KG1 (cell line): ENCODE results near the gene BEND5.

Experiments used
- DNase-seq: peaks from one replicate; lab custom pipeline; 2025; lab: John Stamatoyannopoulos, UW

Gene BEND5, protein sequence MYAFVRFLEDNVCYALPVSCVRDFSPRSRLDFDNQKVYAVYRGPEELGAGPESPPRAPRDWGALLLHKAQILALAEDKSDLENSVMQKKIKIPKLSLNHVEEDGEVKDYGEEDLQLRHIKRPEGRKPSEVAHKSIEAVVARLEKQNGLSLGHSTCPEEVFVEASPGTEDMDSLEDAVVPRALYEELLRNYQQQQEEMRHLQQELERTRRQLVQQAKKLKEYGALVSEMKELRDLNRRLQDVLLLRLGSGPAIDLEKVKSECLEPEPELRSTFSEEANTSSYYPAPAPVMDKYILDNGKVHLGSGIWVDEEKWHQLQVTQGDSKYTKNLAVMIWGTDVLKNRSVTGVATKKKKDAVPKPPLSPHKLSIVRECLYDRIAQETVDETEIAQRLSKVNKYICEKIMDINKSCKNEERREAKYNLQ

DNA sequence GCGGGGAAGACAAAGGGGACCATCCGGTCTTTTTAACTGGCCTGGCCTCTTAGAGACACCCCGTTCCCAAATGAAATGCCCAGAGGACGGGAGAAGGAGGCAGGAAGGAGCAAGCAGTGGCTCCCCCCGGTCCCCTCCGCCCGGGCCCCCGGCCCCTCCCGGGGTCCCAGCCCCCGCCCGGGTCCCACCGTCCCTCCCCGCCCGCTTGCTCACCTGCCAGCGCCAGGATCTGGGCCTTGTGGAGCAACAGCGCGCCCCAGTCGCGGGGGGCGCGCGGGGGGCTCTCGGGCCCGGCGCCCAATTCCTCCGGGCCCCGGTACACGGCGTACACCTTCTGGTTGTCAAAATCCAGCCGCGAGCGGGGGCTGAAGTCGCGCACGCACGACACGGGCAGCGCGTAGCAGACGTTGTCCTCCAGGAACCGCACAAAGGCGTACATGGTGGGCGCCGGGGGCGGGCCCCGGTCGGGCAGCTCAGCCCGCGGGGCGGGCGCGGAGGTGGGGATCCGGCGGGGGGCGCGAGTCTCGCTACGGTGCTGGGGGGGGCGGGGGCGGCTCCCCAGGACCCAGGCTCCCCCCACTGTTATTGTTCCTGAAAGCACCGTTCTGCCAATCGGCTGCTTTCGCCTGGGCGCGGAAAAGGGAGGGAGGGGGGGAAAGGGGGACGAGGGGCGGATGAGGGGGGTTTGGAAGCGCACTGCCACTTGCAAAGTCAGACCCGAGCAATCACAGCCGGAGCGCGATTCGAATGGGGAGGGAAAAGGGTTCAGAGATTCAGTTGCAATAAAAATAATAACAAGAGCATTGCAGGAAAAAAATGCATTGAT, at the start of gene BEND5:
Gene BEND5, minus strand, starts transcription at position 499 of the 826 bp plus-strand sequence. Its CDS starts 60 bp downstream, at position 439.
- DNase-seq = no peak

DNA sequence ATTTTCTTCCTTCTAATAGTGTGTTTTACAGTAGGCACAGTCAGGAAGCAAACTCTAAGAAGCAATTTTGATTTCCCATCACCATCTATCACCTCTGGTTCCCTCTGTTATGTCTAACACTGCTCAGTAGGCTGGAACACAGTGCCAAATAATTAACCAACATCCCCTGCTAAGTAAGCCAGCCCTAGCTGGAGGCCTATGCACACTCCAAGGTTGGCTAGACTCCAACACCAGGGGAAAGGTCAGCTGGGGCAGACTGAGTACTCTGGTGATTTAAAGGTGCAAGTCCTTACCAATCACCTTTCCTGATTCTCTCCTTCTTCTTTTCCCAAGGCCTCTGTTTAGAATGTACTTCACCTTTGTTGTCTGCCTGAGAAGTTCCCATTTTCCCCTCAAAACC, 46.5 kb upstream of the BEND5 start:
- no peak for DNase-seq

DNA sequence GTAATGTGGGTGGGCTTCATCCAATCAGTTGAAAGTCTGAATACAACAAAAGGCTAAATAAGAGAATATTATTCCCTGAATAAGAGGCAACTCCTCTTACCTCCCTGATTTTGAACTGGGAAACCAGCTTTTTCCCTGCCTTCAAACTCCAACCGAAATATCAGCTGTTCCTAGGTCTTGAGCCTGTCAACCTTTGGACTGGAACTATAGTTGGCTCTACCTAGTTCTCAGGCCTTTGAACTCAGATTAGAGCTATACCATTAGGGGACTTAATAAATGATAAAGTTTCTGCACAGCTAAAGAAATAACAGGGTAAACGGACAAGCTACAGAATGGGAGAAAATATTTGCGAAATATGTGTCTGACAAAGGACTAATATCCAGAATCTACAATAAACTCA, 43.8 kb upstream of the BEND5 start:
- DNase-seq = no peak

DNA sequence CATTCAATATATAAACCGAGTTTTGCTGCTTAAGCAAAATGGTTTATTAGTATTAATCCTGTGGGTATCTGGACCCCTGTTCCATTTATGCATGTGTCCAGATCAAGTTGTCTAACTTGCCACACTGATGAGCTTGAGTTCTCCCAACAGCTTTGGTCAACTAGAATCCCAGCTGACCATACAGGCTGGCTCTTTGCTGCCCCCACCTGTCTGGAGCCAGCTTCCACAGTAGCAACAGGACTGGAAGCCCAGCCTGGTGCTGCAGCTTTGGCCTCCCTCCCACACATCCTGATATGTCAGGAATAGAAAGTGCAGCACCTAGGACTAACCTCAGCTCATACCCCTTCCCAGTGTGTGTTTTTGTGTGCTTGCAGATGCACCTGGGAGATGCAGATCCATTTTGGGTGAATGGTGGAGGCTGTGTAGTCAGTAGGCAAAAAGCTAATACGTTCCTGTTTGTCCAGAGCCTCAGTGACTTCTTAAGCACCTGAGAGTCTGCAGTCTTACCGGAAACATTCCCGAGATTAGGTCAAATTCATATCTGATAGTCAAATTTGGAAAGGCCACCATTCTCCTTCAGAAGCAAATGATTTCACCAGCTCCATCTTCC, 40.9 kb upstream of the BEND5 start:
- peak; percentile 2 for DNase-seq

DNA sequence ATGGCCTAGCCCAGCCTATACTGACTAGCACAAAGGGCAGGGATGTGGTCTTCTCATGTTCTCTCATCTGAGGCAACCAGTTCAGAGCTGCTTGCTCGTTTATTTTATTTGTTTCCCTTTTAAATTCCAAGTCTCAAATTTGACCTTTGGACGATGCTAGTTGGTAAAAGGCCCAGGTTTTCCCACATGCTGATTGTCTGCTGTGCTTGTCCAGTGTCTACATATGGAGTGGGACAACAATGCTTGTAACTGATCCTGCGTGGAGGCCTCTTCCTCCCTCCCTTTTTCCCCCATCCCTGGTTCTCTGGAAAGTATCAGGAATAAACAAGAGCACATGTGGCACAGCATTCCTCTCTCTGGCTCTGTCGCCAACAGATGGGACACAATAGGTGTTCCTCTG, 34.0 kb upstream of the BEND5 start:
- DNase-seq = no peak

DNA sequence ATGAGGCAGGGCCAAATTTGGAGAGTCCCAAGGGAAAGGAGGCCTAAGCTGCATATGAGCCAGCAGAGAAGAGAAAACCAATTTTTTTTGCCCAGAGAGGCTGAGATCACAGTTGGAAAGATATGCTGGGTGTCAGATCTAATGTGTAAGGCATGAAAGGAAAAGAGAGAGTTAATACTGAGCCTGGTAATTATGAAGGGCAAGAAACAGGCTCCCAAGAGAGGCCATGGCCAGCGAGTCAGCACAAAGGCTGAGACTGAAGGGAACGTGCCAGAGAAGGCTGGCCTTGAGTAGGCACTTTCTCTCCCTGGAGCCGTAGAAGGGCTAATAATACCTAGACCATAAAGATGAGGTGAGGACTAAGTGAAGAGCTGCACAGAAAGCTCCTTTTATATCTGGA, 31.8 kb upstream of the BEND5 start:
- DNase-seq = no peak

DNA sequence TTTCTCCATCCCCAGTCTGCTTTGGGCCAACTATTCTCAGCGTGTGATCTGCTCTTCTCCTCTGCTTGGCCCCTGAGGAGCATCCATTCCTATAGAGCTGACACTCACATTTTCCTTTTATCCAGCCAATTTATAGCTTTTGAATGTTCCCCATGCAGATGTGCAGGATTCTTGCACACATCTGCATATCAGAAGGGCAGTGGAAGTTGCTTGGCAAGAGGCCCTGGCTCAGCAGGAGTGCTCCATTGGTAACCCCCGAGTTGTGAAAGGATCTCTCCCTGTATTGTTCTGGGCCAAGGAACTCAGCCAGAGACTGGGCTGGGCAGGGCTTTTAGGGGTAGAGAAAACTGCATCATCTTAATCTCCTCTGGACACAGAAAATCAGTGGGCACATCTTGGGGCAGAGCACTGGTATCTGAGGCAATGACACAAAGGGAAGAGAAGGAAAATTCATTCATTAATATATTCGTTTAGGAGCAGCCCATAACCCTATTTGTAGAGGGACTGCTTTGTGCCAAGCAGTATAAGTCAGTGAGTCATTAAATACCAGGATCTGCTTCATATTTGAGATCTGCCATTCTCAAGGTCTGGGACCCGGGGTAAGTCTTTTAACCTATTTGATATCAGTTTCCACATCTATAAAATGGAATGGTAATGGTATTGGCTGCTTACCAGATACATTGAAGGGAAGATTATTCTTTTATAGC, 31.0 kb upstream of the BEND5 start:
- no peak for DNase-seq

DNA sequence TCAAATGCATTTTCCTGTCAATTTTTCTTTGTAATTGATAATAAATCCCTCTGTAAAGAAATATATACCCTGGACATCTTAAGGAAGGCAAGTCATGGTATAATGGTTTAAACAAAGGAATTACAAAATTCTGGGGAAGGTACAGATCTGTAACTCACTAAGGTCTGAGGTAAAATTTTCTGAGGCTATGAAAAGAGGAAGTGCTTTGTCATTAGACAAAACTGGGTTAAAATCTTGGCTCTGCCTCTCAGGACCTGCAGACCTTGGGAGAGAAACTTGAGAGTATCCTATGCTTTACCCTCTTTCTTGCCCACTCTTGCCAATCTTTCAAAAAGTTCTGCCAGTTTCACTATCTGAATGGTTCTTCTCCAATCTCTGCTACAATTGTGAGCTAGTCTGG, 26.8 kb upstream of the BEND5 start:
- DNase-seq = no peak

DNA sequence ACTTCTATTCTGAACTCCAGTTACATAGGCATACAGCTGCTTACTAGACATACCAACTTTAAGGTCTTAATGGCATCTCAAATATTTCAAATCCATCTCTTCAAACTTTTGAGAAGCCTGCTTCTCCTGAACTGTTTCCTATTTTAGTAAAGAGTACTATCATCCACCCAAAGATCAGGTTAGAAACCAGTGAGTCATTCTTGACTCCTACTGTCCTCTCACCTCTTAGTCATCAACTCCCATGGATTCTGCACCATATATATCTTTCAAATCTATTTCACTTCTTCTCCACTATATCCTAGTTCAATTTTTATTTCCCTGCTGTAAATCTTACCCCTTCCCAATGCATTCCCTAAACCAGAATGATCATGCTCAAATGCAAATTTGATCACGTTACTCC, 18.1 kb upstream of the BEND5 start:
- DNase-seq = no peak

DNA sequence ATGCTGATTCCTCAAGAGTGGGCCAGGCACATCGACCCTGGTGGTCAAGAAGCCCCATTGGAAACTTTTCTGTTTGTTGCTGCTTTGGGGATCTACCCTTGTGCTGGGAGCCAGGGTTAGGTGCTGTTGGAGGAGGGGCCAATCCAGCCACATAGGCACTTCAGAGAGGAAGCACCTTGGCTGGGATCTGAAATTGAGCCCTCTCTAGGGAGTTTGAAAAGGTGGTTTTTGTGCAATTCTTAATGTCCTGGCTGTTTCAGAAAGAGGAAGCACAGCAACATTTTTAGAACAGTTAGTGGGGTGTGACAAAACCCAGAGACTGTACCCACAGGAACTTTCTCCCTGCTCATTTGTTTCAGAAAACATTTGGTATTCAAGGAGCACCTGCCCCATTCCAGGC, 17.2 kb upstream of the BEND5 start:
- no peak for DNase-seq

DNA sequence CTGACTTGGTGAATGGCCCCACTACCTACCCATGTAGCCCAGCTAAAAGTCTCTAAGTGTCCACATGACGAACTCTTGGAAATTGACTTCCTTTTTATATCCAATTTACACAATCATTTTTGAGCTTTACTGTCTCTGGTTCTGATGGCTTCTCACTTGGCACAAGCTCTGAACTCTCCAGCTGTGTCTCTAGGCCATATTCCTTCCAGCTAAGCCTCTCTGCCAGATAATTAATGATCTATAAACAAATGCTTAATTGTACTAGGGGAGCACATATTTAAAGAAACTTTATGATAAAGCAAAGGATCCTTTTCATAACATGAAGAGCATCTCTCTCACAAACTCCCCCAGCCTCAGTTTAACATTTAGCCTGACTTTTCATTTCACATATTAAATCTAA, 16.3 kb upstream of the BEND5 start:
- DNase-seq = no peak

DNA sequence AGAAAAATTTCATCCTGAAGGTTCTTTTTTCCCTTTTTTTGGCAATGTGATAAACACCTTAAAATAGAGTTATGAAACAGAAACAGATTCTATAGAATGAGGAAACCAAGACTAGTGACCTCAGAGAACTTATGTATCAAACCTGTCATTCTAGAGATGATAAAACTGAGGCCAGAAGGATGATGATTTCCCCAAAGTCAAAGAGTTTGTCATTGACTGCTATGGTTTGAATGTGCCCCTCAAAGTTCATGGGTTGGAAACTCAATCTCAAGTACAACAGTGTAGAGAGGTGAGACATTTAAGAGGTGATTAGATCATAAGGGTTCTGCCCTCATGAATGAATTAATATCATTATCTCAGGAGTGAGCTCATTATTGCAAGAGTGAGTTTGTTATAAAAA, 13.7 kb upstream of the BEND5 start:
- DNase-seq = no peak

DNA sequence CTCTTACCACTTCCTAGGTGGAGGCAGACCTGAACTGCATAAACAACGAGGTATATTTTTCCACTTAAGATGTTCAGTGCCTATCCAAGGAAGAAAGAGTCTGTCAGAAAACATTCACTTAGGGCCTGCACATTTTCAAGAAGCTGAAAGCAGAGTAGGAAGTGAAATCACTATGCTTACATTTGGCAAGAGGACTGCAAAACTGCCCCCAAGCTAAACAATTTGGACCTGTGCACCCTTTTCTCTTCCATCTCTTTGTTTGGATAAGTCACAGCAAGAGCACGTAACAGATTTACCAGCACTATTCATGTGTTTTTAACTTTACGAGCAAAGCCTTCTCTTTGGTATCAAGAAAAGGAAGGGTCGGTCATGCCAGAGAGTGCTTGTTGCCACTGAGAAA, 13.2 kb upstream of the BEND5 start:
- DNase-seq = no peak

DNA sequence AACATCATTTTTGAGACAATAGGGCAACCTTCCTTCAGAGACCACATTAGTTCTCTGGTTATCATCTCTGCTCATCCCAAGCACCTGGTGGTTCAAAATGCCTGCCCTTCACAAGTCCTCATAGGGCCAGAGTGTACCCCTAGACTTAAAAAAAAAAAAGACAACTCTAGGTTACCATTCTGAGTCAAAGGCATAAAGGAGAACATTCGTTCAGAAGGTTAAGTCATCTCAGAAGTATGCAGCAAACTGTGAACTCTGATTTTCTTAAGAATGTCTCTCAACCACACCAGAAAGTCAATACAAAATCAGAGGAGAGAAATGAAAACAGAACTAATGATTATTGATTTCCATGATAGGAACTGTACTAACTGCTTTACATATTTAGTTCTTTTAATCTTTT, 9.2 kb upstream of the BEND5 start:
- DNase-seq = no peak

DNA sequence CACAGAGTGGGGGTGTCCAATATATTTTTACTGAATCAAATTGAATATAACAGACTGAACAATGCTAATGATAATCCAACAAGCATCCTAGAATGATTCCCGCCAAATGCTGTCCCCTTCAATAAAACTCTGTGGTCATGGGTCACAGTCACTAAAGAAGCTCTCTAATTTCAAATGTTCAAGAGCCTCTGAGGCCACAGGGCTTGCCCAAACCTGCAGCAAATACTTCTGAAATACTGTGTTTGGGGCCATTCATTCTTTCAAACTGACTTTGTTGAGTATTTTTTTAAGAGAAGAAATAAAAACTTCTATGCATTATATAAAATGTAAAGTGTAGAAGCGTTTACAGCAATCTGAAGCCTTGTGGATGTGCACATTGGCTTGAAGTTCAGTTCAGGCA, 7.6 kb upstream of the BEND5 start:
- DNase-seq = no peak

DNA sequence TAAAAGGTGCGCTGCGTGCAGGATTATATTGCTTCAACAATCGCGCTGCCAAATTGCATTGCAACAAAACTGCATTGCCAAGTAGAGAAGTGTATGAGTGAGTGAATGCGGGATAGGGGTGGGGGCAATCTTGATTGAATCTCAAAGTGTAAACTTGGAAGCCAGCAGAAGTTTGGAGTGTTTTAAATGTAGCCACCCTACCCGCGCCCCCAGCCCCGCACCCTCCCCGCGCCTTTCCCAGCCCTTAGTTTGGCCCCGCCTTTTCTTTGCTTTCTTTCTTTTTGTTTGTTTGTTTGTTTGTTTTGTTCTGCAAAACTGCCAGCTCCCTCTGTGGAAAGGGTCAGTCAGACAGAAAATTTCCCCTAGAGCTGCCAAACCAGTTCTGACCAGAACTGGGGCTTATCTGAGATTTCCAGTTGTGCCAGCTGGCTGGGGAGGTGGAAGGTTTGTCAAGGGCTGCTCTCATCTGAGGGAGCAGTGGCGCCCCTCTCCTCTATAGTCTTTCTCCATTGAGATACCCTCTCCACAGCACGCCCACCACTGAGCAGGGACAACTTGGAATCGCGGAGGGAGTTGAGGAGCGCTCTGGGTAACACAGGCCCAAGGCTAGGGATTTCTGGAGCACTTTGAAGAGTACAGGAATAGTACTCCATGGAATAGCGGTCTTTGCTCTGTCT, 666 bp upstream of the BEND5 start:
- no peak for DNase-seq

DNA sequence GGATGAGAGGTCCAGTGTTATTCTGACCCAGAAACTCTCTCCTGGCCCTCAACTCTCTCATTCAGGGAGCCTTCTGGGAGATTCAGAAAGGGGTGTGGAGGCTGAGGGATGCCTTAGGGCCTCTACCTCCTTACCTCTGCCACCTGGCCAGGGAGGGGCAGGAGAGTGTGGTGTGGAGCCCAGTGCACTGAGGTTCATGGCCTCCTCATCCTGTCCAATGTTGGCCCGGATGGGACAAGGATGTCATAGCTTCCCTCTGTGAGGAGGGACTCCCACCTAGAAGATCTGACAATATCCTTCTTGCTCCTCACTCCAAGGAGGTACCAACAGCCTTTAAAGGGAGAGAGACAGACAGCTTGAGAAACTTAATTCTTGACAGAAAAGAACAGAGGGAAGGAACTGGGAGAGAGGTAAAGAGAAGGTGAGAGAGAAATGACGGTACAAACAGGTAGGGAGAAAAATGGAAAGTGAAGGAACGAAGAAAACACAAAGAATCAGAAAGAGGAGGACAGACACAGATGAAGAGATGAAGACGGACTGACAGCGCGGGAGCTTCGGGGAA, 779 bp downstream of the BEND5 start:
- DNase-seq = no peak

DNA sequence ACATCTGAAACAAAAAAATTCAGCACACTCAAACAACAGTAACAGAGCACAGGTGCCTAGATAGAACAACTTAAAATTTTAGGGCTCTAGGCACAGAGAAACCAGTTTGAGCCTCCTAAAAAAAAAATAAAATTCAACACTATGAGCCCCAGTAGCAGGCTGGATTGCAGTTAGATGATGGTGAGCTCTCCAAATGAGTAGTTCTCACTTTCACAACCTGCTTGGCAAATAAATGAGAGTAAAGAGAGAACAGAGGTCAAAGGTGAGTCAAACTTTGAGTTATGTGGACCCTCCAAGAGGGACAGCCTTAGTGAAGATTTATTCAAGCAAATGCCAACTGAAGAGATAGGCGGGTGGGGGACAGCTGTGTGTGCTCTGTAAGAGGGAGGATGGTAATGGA, 3.6 kb downstream of the BEND5 start:
- DNase-seq = no peak

DNA sequence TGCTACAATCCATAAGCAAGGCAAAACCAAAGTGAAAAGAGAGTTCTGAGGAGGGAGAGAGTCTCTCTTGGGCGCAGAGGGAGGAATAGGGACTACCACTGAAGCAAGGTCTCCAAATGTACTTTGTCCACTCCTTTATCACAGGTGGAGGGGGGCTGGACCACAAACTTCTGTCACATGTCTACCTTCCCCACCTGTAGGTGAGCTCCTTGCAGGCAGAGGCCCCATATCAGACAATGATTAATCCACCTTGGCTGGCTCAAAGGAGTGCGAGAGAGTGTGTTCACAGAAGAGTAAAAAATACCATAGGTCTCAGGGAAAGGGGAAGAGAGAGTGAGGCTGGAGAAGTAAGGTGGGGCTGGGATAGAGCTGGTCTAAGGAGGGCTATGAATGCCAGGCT, 4.5 kb downstream of the BEND5 start:
- DNase-seq = no peak

DNA sequence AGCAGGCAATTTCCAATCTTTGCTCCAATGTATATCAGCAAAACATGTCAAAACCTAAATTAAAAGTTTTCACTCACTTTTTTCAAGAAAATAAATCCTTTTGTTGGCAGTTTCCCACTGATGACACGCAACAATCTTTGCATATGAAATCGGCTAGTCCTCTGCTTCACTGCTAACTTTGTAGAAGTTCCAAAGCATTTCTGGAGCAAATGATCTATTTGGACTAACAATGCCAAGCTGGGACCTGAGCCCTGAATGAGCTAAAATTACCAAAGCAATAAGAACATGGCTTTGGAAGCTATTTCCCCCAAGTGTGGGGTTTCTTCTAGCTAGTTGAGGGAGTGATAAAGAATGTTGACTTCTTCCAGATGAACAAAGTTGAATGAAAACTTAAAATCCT, 5.1 kb downstream of the BEND5 start:
- DNase-seq = no peak

DNA sequence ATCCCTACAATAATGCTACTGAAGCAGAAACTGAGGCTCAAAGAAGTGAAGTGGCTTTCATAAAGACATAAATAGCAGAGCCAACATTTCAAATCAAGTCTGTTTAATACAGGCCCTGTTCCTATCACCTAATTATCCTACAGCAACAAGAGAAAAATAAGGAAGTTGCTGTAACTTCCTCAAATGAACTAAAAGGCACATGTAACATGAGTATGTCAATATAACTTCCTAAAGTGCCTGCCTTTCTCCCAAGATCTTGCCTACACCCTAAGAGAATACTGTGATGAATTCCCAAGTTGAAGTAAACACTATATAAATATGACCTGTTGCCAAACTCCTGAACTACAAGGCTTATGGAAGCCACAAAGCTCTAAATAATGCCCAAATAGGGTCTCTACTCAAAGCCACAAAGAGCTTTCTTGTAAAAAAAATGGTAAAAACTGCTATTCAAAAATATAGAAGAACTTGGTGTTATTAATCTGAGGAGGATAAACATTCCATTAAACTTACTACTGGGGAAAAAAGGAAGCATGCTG, 8.6 kb downstream of the BEND5 start:
- no peak for DNase-seq
